GM23338 (cell line): Measurements from ENCODE around the gene ADORA1. TPM values are rescaled to one million over a fixed set of nuclear protein-coding genes. Genes with fewer than 3 reads are reported as not detected.

Source experiments
- ATAC-seq: fragments of 200-7000 bp; cut with Tn5 transposase; 3 replicates; pipeline ENCODE4 v1.9.1; 2020
- DNase-seq: peaks from one replicate; pipeline ENCODE4 v3.0.0-alpha.2; 2015; ENCODE audit warnings: low spot score
- H2AFZ ChIP-seq: fragments of 200-600 bp; sonication (generic); 2 replicates; pipeline ENCODE4 v1.8.0; 2016; ENCODE audit warnings: antibody characterized with exemption, mild to moderate bottlenecking, moderate library complexity
- H3F3A ChIP-seq: fragments of 200-600 bp; sonication (generic); replicated peaks from 2 replicates; pipeline ENCODE4 v1.8.0; 2017; ENCODE audit warnings: antibody characterized with exemption, mixed run types, low read depth
- H3K27ac ChIP-seq: fragments of 200-600 bp; sonication (generic); 2 replicates; pipeline ENCODE4 v1.6.1; 2016; ENCODE audit warnings: low read depth
- H3K27me3 ChIP-seq: fragments of 200-600 bp; sonication (generic); 2 replicates; pipeline ENCODE4 v1.8.0; 2016; ENCODE audit warnings: mild to moderate bottlenecking, mixed run types, moderate library complexity; ENCODE audit not compliant: insufficient read depth
- H3K36me3 ChIP-seq: fragments of 200-600 bp; sonication (generic); 2 replicates; pipeline ENCODE4 v1.8.0; 2016; ENCODE audit warnings: mild to moderate bottlenecking; ENCODE audit not compliant: insufficient read depth
- H3K4me1 ChIP-seq: fragments of 200-600 bp; sonication (generic); 2 replicates; pipeline ENCODE4 v1.8.0; 2016; ENCODE audit warnings: mild to moderate bottlenecking, moderate library complexity; ENCODE audit not compliant: insufficient read depth
- H3K4me2 ChIP-seq: fragments of 200-600 bp; sonication (generic); 2 replicates; pipeline ENCODE4 v1.7.1; 2017; ENCODE audit warnings: mixed run types
- H3K4me3 ChIP-seq: fragments of 200-600 bp; sonication (generic); 2 replicates; pipeline ENCODE4 v1.6.1; 2016; ENCODE audit warnings: mixed run types
- H3K79me2 ChIP-seq: fragments of 200-600 bp; sonication (generic); replicated peaks from 2 replicates; pipeline ENCODE4 v1.8.0; 2017; ENCODE audit warnings: mild to moderate bottlenecking; ENCODE audit not compliant: insufficient read depth
- H3K9me2 ChIP-seq: fragments of 200-600 bp; sonication (generic); 2 replicates; pipeline ENCODE4 v1.8.0; 2017; ENCODE audit not compliant: insufficient read depth
- H4K20me1 ChIP-seq: fragments of 200-600 bp; sonication (generic); replicated peaks from 2 replicates; pipeline ENCODE4 v1.8.0; 2017; ENCODE audit warnings: mild to moderate bottlenecking; ENCODE audit not compliant: insufficient read depth
- H3K27ac Mint-ChIP-seq: 2 replicates; pipeline ENCODE4 v1.8.0; 2020; ENCODE audit warnings: inconsistent platforms, mild to moderate bottlenecking, moderate library complexity, mixed read lengths
- H3K27me3 Mint-ChIP-seq: 3 replicates; pipeline ENCODE4 v1.8.0; 2022; ENCODE audit warnings: low read depth, mild to moderate bottlenecking, moderate library complexity, mixed read lengths, inconsistent platforms; ENCODE audit not compliant: insufficient read depth, poor library complexity
- H3K36me3 Mint-ChIP-seq: 3 replicates; pipeline ENCODE4 v1.8.0; 2021; ENCODE audit warnings: low read depth, mild to moderate bottlenecking, inconsistent platforms, moderate library complexity, mixed read lengths
- H3K4me1 Mint-ChIP-seq: 3 replicates; pipeline ENCODE4 v1.8.0; 2020; ENCODE audit warnings: mild to moderate bottlenecking, inconsistent platforms, mixed read lengths
- H3K4me3 Mint-ChIP-seq: 3 replicates; pipeline ENCODE4 v1.8.0; 2021; ENCODE audit warnings: moderate library complexity, mild to moderate bottlenecking, inconsistent platforms, mixed read lengths
- H3K9me3 Mint-ChIP-seq: 3 replicates; pipeline ENCODE4 v1.8.0; 2020; ENCODE audit warnings: moderate library complexity, mild to moderate bottlenecking, inconsistent platforms, mixed read lengths
- CREB1 ChIP-seq: fragments of 250-450 bp; sonication (Bioruptor Pico); IDR thresholded peaks from 2 replicates; pipeline ENCODE4 v1.5.0; 2020; ENCODE audit warnings: low read depth, mild to moderate bottlenecking, moderate library complexity
- EZH2 ChIP-seq: fragments of 200-600 bp; sonication (generic); IDR thresholded peaks from one replicate; pipeline ENCODE4 v1.8.0; 2017; ENCODE audit warnings: antibody characterized with exemption, mild to moderate bottlenecking, low read depth; ENCODE audit not compliant: unreplicated experiment
- EZH2phosphoT487 ChIP-seq: fragments of 200-600 bp; sonication (generic); IDR thresholded peaks from one replicate; pipeline ENCODE4 v1.8.1; 2018; ENCODE audit warnings: antibody characterized with exemption; ENCODE audit not compliant: unreplicated experiment
- JUNB ChIP-seq: IDR thresholded peaks from one replicate; pipeline ENCODE4 v1.6.1; 2016; ENCODE audit warnings: antibody characterized with exemption; ENCODE audit not compliant: unreplicated experiment
- NANOG ChIP-seq: IDR thresholded peaks from 2 replicates; pipeline ENCODE4 v1.6.1; 2016; ENCODE audit warnings: antibody characterized with exemption, borderline replicate concordance
- STAT1 ChIP-seq: IDR thresholded peaks from one replicate; pipeline ENCODE4 v1.6.1; 2016; ENCODE audit warnings: antibody characterized with exemption; ENCODE audit not compliant: unreplicated experiment
- ZNF114 ChIP-seq: fragments of 250-450 bp; sonication (Bioruptor Pico); IDR thresholded peaks from 2 replicates; pipeline ENCODE4 v1.5.0; 2020; ENCODE audit warnings: mild to moderate bottlenecking, moderate library complexity
- ZNF331 ChIP-seq: fragments of 250-450 bp; sonication (Bioruptor Pico); IDR thresholded peaks from 2 replicates; pipeline ENCODE4 v1.5.0; 2020; ENCODE audit warnings: low read depth, mild to moderate bottlenecking, moderate library complexity
- polyA plus RNA-seq: library from polyadenylated mRNA; unstranded; fragments of >200 nt; fragmentation: Nextera tagmentation; extraction: Ambion mirVana; gene quantifications from 2 replicates; pipeline ENCODE4 v1.2.1, GENCODE V29; 2016
- total RNA-seq: library from RNA; depleted of rRNA; stranded (reverse); fragments of >200 nt; shearing (Covaris generic); gene quantifications from 2 replicates; pipeline ENCODE4 v1.2.3, GENCODE V29; 2014
- TF ChIP-seq, protein P1 (sequence below): IDR thresholded peaks from 2 replicates; pipeline ENCODE4 v1.6.1; 2016; ENCODE audit warnings: antibody characterized with exemption
- TF ChIP-seq, protein P2 (sequence below): IDR thresholded peaks from one replicate; pipeline ENCODE4 v1.6.1; 2018; ENCODE audit warnings: antibody characterized with exemption; ENCODE audit not compliant: unreplicated experiment

The ADORA1 gene
- total and polyA plus RNA-seq, 2 experiments from 2014 or later = 0.63 to 1.8 TPM

DNA sequence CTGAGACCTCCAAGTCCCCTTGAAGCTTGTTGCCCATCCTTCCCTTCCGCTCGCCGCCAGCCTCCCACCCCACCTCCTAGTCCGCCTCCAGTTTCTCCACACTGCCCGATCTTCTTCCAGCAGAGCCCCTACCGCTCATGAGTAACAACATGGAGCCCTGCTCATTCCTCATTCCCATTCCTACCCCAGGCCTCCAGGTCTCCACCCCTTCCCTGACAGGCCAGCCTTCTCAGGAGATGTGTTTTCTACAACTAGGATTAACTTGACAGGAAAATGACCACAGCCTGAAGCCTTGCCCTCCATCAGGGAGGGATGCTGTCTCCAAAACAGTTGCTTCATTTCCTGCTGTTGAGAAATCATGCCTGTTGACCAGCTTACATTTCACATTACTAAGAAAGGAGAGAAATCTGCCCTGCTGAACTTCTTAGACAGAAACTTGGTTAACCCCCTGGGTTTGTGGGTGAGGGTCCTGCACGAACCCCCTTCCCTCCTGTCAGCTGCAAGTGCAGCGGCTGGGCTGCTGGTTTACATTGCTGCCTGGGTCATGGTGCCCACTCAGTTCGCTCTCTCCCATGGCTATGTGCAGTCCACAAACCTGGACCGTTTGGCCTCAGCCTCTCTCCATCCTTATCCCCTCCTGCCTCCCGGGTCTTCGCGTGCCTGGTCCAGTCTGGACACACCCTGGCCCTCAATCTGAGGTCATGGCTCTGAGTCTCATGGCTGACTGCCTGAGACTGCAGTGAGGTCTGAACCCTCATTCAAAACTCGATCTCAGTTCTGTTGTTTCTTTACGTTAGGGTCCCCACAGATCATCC is 75.1 kb downstream of the ADORA1 start:
- Mint-ChIP-seq H3K4me1 (peaks cover 5% of the 10 kb centered on the region), H3K27me3 (no peaks in the 10 kb centered on the region), H3K27ac (no peak overlapping the region), H3K36me3 (no peaks in the 10 kb centered on the region), H3K9me3 (no peaks in the 10 kb centered on the region; the same call in 2 of the 3 replicates), H3K4me3 (no peak overlapping the region)
- no peak overlapping the region for H2AFZ ChIP-seq
- H3K9me2 ChIP-seq = 0 out of 2 replicates have a peak, but pooled peaks cover 4% of the 10 kb centered on the region
- ATAC-seq = no peak
- H3K36me3 ChIP-seq = no peaks in the 10 kb centered on the region
- no peaks in the 10 kb centered on the region for H3K4me1 ChIP-seq
- H3K4me2 ChIP-seq = no peak overlapping the region
- no peak for TF ChIP-seq EZH2phosphoT487
- no peak for TF ChIP-seq STAT1
- H3K4me3 ChIP-seq = no peak overlapping the region
- no peaks in the 10 kb centered on the region for H3K27me3 ChIP-seq
- no peak for DNase-seq
- no peaks in the 10 kb centered on the region for H3F3A ChIP-seq
- H3K79me2 ChIP-seq = no peaks in the 10 kb centered on the region
- no peak overlapping the region for H3K27ac ChIP-seq
- H4K20me1 ChIP-seq = no peaks in the 10 kb centered on the region

DNA sequence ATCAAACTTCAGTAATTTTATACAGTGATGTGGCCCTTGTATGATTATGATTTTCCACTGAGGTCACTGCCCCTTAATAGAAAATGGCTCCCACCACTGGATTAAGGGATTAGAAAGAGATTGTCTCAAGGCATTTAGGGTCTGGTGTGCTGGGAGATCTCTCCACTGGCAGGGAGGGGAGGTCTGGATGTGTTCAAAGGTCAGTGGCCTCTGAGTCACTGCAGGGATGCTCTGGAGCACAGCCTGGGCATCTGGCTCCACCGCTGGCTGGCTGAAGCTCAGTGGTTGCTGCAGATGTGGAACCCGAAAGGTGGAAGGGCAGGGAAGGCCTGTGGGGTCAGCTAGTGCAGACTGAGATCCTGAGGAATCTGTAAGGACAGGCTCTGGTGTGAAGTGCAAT is 77.2 kb downstream of the ADORA1 start:
- Histone ChIP-seq H3K9me2 (no peaks in the 10 kb centered on the region), H2AFZ (no peak overlapping the region), H4K20me1 (no peaks in the 10 kb centered on the region), H3K4me3 (no peak overlapping the region), H3F3A (no peaks in the 10 kb centered on the region), H3K79me2 (no peaks in the 10 kb centered on the region), H3K27me3 (no peaks in the 10 kb centered on the region), H3K27ac (no peak overlapping the region), H3K4me2 (no peak overlapping the region), H3K4me1 (no peaks in the 10 kb centered on the region), H3K36me3 (no peaks in the 10 kb centered on the region)
- ATAC-seq (no peak), DNase-seq (no peak)
- Mint-ChIP-seq H3K4me3 (no peak overlapping the region), H3K4me1 (peaks cover 5% of the 10 kb centered on the region), H3K27me3 (no peaks in the 10 kb centered on the region), H3K36me3 (no peaks in the 10 kb centered on the region), H3K27ac (no peak overlapping the region), H3K9me3 (no peaks in the 10 kb centered on the region)
- TF ChIP-seq, protein P1, sequence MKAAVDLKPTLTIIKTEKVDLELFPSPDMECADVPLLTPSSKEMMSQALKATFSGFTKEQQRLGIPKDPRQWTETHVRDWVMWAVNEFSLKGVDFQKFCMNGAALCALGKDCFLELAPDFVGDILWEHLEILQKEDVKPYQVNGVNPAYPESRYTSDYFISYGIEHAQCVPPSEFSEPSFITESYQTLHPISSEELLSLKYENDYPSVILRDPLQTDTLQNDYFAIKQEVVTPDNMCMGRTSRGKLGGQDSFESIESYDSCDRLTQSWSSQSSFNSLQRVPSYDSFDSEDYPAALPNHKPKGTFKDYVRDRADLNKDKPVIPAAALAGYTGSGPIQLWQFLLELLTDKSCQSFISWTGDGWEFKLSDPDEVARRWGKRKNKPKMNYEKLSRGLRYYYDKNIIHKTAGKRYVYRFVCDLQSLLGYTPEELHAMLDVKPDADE = no peak
- TF ChIP-seq ZNF331 (CRISPR knock-in tag) (no peak), JUNB (no peak), CREB1 (no peak), NANOG (no peak), ZNF114 (CRISPR knock-in tag) (no peak), EZH2 (no peak), EZH2phosphoT487 (no peak), STAT1 (no peak)
- TF ChIP-seq, protein P2, sequence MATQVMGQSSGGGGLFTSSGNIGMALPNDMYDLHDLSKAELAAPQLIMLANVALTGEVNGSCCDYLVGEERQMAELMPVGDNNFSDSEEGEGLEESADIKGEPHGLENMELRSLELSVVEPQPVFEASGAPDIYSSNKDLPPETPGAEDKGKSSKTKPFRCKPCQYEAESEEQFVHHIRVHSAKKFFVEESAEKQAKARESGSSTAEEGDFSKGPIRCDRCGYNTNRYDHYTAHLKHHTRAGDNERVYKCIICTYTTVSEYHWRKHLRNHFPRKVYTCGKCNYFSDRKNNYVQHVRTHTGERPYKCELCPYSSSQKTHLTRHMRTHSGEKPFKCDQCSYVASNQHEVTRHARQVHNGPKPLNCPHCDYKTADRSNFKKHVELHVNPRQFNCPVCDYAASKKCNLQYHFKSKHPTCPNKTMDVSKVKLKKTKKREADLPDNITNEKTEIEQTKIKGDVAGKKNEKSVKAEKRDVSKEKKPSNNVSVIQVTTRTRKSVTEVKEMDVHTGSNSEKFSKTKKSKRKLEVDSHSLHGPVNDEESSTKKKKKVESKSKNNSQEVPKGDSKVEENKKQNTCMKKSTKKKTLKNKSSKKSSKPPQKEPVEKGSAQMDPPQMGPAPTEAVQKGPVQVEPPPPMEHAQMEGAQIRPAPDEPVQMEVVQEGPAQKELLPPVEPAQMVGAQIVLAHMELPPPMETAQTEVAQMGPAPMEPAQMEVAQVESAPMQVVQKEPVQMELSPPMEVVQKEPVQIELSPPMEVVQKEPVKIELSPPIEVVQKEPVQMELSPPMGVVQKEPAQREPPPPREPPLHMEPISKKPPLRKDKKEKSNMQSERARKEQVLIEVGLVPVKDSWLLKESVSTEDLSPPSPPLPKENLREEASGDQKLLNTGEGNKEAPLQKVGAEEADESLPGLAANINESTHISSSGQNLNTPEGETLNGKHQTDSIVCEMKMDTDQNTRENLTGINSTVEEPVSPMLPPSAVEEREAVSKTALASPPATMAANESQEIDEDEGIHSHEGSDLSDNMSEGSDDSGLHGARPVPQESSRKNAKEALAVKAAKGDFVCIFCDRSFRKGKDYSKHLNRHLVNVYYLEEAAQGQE = no peak
